NOMO-1 (cell line): ENCODE results near the gene COL12A1.

ENCODE experiments used
- DNase-seq, 2 experiments: peaks; one replicate each; lab custom pipeline; 2025; ENCODE audit not compliant: unreplicated experiment in 2 of 2; lab: John Stamatoyannopoulos, UW

The COL12A1 gene

DNA sequence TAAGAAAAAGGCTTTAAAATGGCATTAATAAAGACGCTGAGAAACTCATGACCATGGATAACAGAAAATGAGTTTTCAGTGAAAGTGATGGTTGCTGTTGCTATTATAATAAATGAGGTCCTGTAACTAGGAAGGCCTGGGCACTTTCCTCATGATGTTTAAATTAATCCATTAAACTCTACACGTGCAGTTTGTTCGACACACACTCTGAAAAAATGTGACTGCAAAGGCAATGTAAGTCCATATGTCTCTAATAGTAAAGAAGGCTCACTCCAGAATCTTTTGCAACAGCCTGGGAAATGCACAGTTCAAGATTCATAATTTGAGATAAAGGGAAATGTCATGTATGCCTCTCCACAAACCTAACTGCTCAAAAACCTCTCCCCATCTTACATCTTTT, 153.4 kb downstream of the COL12A1 start:
- DNase-seq = no peak

GRCh38 chr6:75049308-75049707, 156.5 kb downstream of the COL12A1 start:
- no peak for DNase-seq

- no peak for DNase-seq
Measured at GRCh38 chr6:75044846-75045245, 161.0 kb downstream of the COL12A1 start.

GRCh38 chr6:75041381-75041780, 164.5 kb downstream of the COL12A1 start:
- DNase-seq = no peak
